Endodermal cell (in vitro differentiated cells): ENCODE data around the gene SPNS2. TPM values are rescaled to one million over a fixed set of nuclear protein-coding genes. Genes with fewer than 3 reads are reported as not detected.

ENCODE experiments used
- DNase-seq: peaks from one replicate; pipeline ENCODE4 v3.0.0-alpha.2; 2017
- H3K27ac ChIP-seq: 2 replicates; pipeline ENCODE4 v1.5.1; 2013; ENCODE audit warnings: mild to moderate bottlenecking, low read depth, low read length, moderate library complexity
- H3K27me3 ChIP-seq: 2 replicates; pipeline ENCODE4 v1.6.1; 2013; ENCODE audit warnings: mild to moderate bottlenecking, low read length, moderate library complexity; ENCODE audit not compliant: insufficient read depth, control insufficient read depth, poor library complexity, severe bottlenecking
- H3K36me3 ChIP-seq: 2 replicates; pipeline ENCODE4 v1.7.0; 2013; ENCODE audit warnings: mild to moderate bottlenecking, low read length, moderate library complexity; ENCODE audit not compliant: control insufficient read depth, insufficient read depth
- H3K4me1 ChIP-seq: one replicate; pipeline ENCODE4 v1.7.0; 2013; ENCODE audit warnings: low read length; ENCODE audit not compliant: control insufficient read depth, insufficient read depth
- H3K4me3 ChIP-seq: 2 replicates; pipeline ENCODE4 v1.5.1; 2013; ENCODE audit warnings: mild to moderate bottlenecking, low read length, moderate library complexity
- H3K9ac ChIP-seq: 2 replicates; pipeline ENCODE4 v1.6.1; 2013; ENCODE audit warnings: mild to moderate bottlenecking, low read length, moderate library complexity; ENCODE audit not compliant: poor library complexity, severe bottlenecking; ENCODE audit errors: extremely low read depth
- H3K9me3 ChIP-seq: 2 replicates; pipeline ENCODE4 v1.6.1; 2013; ENCODE audit warnings: mild to moderate bottlenecking, low read length, moderate library complexity; ENCODE audit not compliant: control insufficient read depth
- H3K27ac Mint-ChIP-seq: 2 replicates; pipeline ENCODE4 v1.8.0; 2020; ENCODE audit warnings: mixed read lengths
- H3K27me3 Mint-ChIP-seq: 2 replicates; pipeline ENCODE4 v1.8.0; 2021; ENCODE audit warnings: mild to moderate bottlenecking, mixed read lengths; ENCODE audit not compliant: insufficient read depth
- H3K36me3 Mint-ChIP-seq: 2 replicates; pipeline ENCODE4 v1.8.0; 2020; ENCODE audit warnings: low read depth, mixed read lengths
- H3K4me1 Mint-ChIP-seq: 2 replicates; pipeline ENCODE4 v1.8.0; 2020; ENCODE audit warnings: mixed read lengths
- H3K4me3 Mint-ChIP-seq: 2 replicates; pipeline ENCODE4 v1.8.0; 2020; ENCODE audit warnings: mild to moderate bottlenecking, moderate library complexity, mixed read lengths
- H3K9me3 Mint-ChIP-seq: 2 replicates; pipeline ENCODE4 v1.8.0; 2020; ENCODE audit warnings: mild to moderate bottlenecking, mixed read lengths
- CTCF ChIP-seq: fragments of 200-600 bp; sonication (generic); conservative IDR thresholded peaks from 2 replicates; pipeline ENCODE4 v1.5.0; 2021; ENCODE audit warnings: antibody characterized with exemption, mild to moderate bottlenecking
- WGBS, 2 experiments: methylation state at CpG; one replicate each; pipeline versions ENCODE4 v1.1.5 to v1.1.7; 2013; ENCODE audit warnings: missing lambda C conversion rate in 2 of 2, mixed read lengths in 1 of 2; ENCODE audit not compliant: insufficient coverage in 1 of 2, insufficient read length in 1 of 2; 5-methylcytosine and 5-hydroxymethylcytosine counted together
- total RNA-seq, 2 donors: library from RNA; stranded (reverse); fragmentation: NEBNext Ultra II Directional in 1 of 2; extraction: Animal tissue kit (Norgen Biotek cat#: 25700) in 1 of 2; gene quantifications; 2 replicates in 1 of 2; 3 replicates in 1 of 2; pipeline ENCODE4 v1.2.1, GENCODE V29; 2021

The SPNS2 gene
- total RNA-seq, 2 donors from 2014 or later: 0.09 TPM; not detected in 1

GRCh38 chr17:4518901-4519300, 20.2 kb downstream of the SPNS2 start:
- H3K4me3 Mint-ChIP-seq: no peak overlapping the region
- Histone ChIP-seq H3K4me1 (no peaks in the 10 kb centered on the region), H3K9ac (no peak overlapping the region), H3K36me3 (no peaks in the 10 kb centered on the region), H3K27ac (no peak overlapping the region), H3K27me3 (no peaks in the 10 kb centered on the region), H3K4me3 (no peak overlapping the region), H3K9me3 (no peaks in the 10 kb centered on the region)
- H3K9me3 Mint-ChIP-seq: no peaks in the 10 kb centered on the region
- H3K27me3 Mint-ChIP-seq: peaks cover 11% of the 10 kb centered on the region
- DNase-seq: no peak
- H3K4me1 Mint-ChIP-seq: peaks cover 7% of the 10 kb centered on the region
- 87 to 95% methylated on average over 8 to 10 of the region's 10 CpGs for WGBS, 2 experiments
- no peak for TF ChIP-seq CTCF
- no peak overlapping the region for H3K27ac Mint-ChIP-seq
- H3K36me3 Mint-ChIP-seq: no peaks in the 10 kb centered on the region

GRCh38 chr17:4519361-4519788, 20.7 kb downstream of the SPNS2 start:
- no peak for TF ChIP-seq CTCF
- H3K27me3 Mint-ChIP-seq: peaks cover 15% of the 10 kb centered on the region
- Histone ChIP-seq H3K4me3 (no peak overlapping the region), H3K36me3 (no peaks in the 10 kb centered on the region), H3K9ac (no peak overlapping the region), H3K27me3 (no peaks in the 10 kb centered on the region), H3K9me3 (no peaks in the 10 kb centered on the region), H3K4me1 (no peaks in the 10 kb centered on the region), H3K27ac (peak overlapping the region; percentile 6)
- no peaks in the 10 kb centered on the region for H3K36me3 Mint-ChIP-seq
- peaks cover 7% of the 10 kb centered on the region for H3K4me1 Mint-ChIP-seq
- WGBS, 2 experiments: 62 to 80% methylated on average over 6 to 14 of the region's 14 CpGs
- DNase-seq: peak; percentile 82
- H3K9me3 Mint-ChIP-seq: no peaks in the 10 kb centered on the region
- H3K4me3 Mint-ChIP-seq: no peak overlapping the region
- H3K27ac Mint-ChIP-seq: no peak overlapping the region

- no peaks in the 10 kb centered on the region for H3K36me3 Mint-ChIP-seq
- no peaks in the 10 kb centered on the region for H3K9me3 Mint-ChIP-seq
- H3K4me1 Mint-ChIP-seq: peaks cover 7% of the 10 kb centered on the region
- H3K27me3 ChIP-seq: no peaks in the 10 kb centered on the region
- no peak overlapping the region for H3K4me3 Mint-ChIP-seq
- peaks cover 19% of the 10 kb centered on the region for H3K27me3 Mint-ChIP-seq
- H3K36me3 ChIP-seq: no peaks in the 10 kb centered on the region
- peak overlapping the region; percentile 30 for H3K27ac Mint-ChIP-seq
- H3K9ac ChIP-seq: no peak overlapping the region
- no peak for TF ChIP-seq CTCF
- H3K27ac ChIP-seq: no peak overlapping the region
- no peak for DNase-seq
- H3K4me1 ChIP-seq: no peaks in the 10 kb centered on the region
- no peaks in the 10 kb centered on the region for H3K9me3 ChIP-seq
- 92 to 98% methylated on average over 9 to 19 of the region's 19 CpGs for WGBS, 2 experiments
- no peak overlapping the region for H3K4me3 ChIP-seq
Observed at GRCh38 chr17:4520060-4520893, 21.6 kb downstream of the SPNS2 start.
